NCI-H1930 (cell line): ENCODE results near the gene SEMA5A.

Experiments used
- DNase-seq, 2 experiments: peaks; one replicate each; lab custom pipeline; 2025; lab: John Stamatoyannopoulos, UW

The SEMA5A gene

GRCh38 chr5:9009931-9010651 lies 535.8 kb downstream of the SEMA5A start:
- DNase-seq, result no peak

GRCh38 chr5:8997542-8998070 lies 548.3 kb downstream of the SEMA5A start:
- DNase-seq, result no peak

- no peak for DNase-seq
Measured at GRCh38 chr5:8993031-8993430, 552.8 kb downstream of the SEMA5A start.
